H9 (cell line): Measurements from ENCODE around the gene TNKS1BP1. TPM values are rescaled to one million over a fixed set of nuclear protein-coding genes. Genes with fewer than 3 reads are reported as not detected.
A peak's percentile ranks its signal among the peaks of the same experiment; 100 is the strongest.

ENCODE experiments used
- DNase-seq: peaks from one replicate; pipeline ENCODE4 v3.0.0-alpha.2; 2017
- H2AFZ ChIP-seq: one replicate; pipeline ENCODE4 v1.6.1; 2013; ENCODE audit warnings: mild to moderate bottlenecking, low read length, control low read depth, moderate library complexity
- H2AK5ac ChIP-seq: 2 replicates; pipeline ENCODE4 v1.6.1; 2013; ENCODE audit warnings: low read length, control low read depth, mixed read lengths; ENCODE audit not compliant: insufficient read length
- H2BK120ac ChIP-seq: one replicate; pipeline ENCODE4 v1.6.1; 2013; ENCODE audit warnings: low read depth, mild to moderate bottlenecking, low read length, control low read depth, inconsistent platforms; ENCODE audit not compliant: poor library complexity, severe bottlenecking
- H2BK12ac ChIP-seq: 2 replicates; pipeline ENCODE4 v1.6.1; 2013; ENCODE audit warnings: low read length, control low read depth, mixed read lengths, low read depth; ENCODE audit not compliant: insufficient read length
- H2BK15ac ChIP-seq: 2 replicates; pipeline ENCODE4 v1.6.1; 2013; ENCODE audit warnings: low read depth, low read length, control low read depth
- H2BK20ac ChIP-seq: one replicate; pipeline ENCODE4 v1.6.1; 2013; ENCODE audit warnings: low read depth, mild to moderate bottlenecking, low read length, control low read depth, inconsistent platforms; ENCODE audit not compliant: poor library complexity, severe bottlenecking
- H2BK5ac ChIP-seq: 2 replicates; pipeline ENCODE4 v1.6.1; 2013; ENCODE audit warnings: low read length, control low read depth, mixed read lengths; ENCODE audit not compliant: insufficient read length
- H3K14ac ChIP-seq: 2 replicates; pipeline ENCODE4 v1.6.1; 2013; ENCODE audit warnings: low read length, control low read depth; ENCODE audit not compliant: insufficient read depth
- H3K18ac ChIP-seq: 2 replicates; pipeline ENCODE4 v1.6.1; 2013; ENCODE audit warnings: low read depth, mild to moderate bottlenecking, mixed read lengths, low read length, control low read depth; ENCODE audit not compliant: insufficient read length
- H3K23ac ChIP-seq: 2 replicates; pipeline ENCODE4 v1.6.1; 2013; ENCODE audit warnings: low read length, control low read depth, mixed read lengths, low read depth; ENCODE audit not compliant: insufficient read length
- H3K23me2 ChIP-seq: 2 replicates; pipeline ENCODE4 v1.6.1; 2013; ENCODE audit warnings: low read depth, mild to moderate bottlenecking, mixed read lengths, low read length, control low read depth; ENCODE audit not compliant: insufficient read length, poor library complexity, severe bottlenecking
- H3K27ac ChIP-seq: 2 replicates; pipeline ENCODE4 v1.5.1; 2013; ENCODE audit warnings: low read length, control low read depth, mixed read lengths, low read depth; ENCODE audit not compliant: insufficient read length
- H3K27me3 ChIP-seq: 2 replicates; pipeline ENCODE4 v1.6.1; 2013; ENCODE audit warnings: low read length, control low read depth, inconsistent platforms; ENCODE audit not compliant: insufficient read depth
- H3K4ac ChIP-seq: 2 replicates; pipeline ENCODE4 v1.6.1; 2013; ENCODE audit warnings: low read depth, mild to moderate bottlenecking, control low read depth, inconsistent platforms, low read length, moderate library complexity
- H3K4me1 ChIP-seq: 2 replicates; pipeline ENCODE4 v1.6.1; 2013; ENCODE audit warnings: low read length, control low read depth, inconsistent platforms; ENCODE audit not compliant: insufficient read depth
- H3K4me2 ChIP-seq: 2 replicates; pipeline ENCODE4 v1.6.1; 2013; ENCODE audit warnings: low read length, control low read depth, mixed read lengths; ENCODE audit not compliant: insufficient read length, insufficient read depth
- H3K56ac ChIP-seq: 2 replicates; pipeline ENCODE4 v1.6.1; 2013; ENCODE audit warnings: low read depth, mild to moderate bottlenecking, mixed read lengths, low read length, control low read depth; ENCODE audit not compliant: insufficient read length
- H3K79me1 ChIP-seq: 2 replicates; pipeline ENCODE4 v1.6.1; 2013; ENCODE audit warnings: low read depth, mild to moderate bottlenecking, moderate library complexity, low read length, control low read depth, inconsistent platforms; ENCODE audit not compliant: insufficient read depth, poor library complexity, severe bottlenecking
- H3K79me2 ChIP-seq: 2 replicates; pipeline ENCODE4 v1.6.1; 2013; ENCODE audit warnings: low read length, control low read depth, inconsistent platforms; ENCODE audit not compliant: insufficient read depth
- H3K9ac ChIP-seq: 2 replicates; pipeline ENCODE4 v1.6.1; 2013; ENCODE audit warnings: low read length, control low read depth, mixed read lengths; ENCODE audit not compliant: insufficient read length; ENCODE audit errors: extremely low read depth
- H3K9me3 ChIP-seq: one replicate; pipeline ENCODE4 v1.6.1; 2013; ENCODE audit warnings: low read depth, low read length, inconsistent platforms; ENCODE audit not compliant: control insufficient read depth
- H3T11ph ChIP-seq: one replicate; pipeline ENCODE4 v1.6.1; 2013; ENCODE audit warnings: mild to moderate bottlenecking, low read length, control low read depth, inconsistent platforms
- H4K20me1 ChIP-seq: one replicate; pipeline ENCODE4 v1.6.1; 2013; ENCODE audit not compliant: control insufficient read depth, insufficient read length, insufficient read depth
- H4K5ac ChIP-seq: 2 replicates; pipeline ENCODE4 v1.6.1; 2013; ENCODE audit warnings: low read depth, mild to moderate bottlenecking, mixed read lengths, low read length, control low read depth; ENCODE audit not compliant: insufficient read length
- H4K8ac ChIP-seq: replicated peaks from 2 replicates; pipeline ENCODE4 v1.6.1; 2013; ENCODE audit warnings: low read length, control low read depth, mixed read lengths, low read depth; ENCODE audit not compliant: insufficient read length
- H4K91ac ChIP-seq: 2 replicates; pipeline ENCODE4 v1.6.1; 2013; ENCODE audit warnings: low read depth, mild to moderate bottlenecking, moderate library complexity, mixed read lengths, low read length, control low read depth; ENCODE audit not compliant: insufficient read length
- H3K27ac Mint-ChIP-seq, 3 experiments: 2 replicates in 2 of 3; 3 replicates in 1 of 3; pipeline ENCODE4 v1.8.0; 2020 to 2021; ENCODE audit warnings: mixed read lengths in 3 of 3, mild to moderate bottlenecking in 1 of 3, moderate library complexity in 1 of 3
- H3K27me3 Mint-ChIP-seq: 2 replicates; pipeline ENCODE4 v1.8.0; 2021; ENCODE audit warnings: low read depth, mild to moderate bottlenecking, moderate library complexity, mixed read lengths
- H3K36me3 Mint-ChIP-seq, 3 experiments: 2 replicates in 2 of 3; 3 replicates in 1 of 3; pipeline ENCODE4 v1.8.0; 2020 to 2021; ENCODE audit warnings: low read depth in 3 of 3, mixed read lengths in 3 of 3; ENCODE audit not compliant: insufficient read depth in 1 of 3
- H3K4me1 Mint-ChIP-seq, 2 experiments: 2 replicates each; pipeline ENCODE4 v1.8.0; 2020; ENCODE audit warnings: mixed read lengths in 2 of 2
- H3K4me3 Mint-ChIP-seq, 2 experiments: 2 replicates in 1 of 2; 3 replicates in 1 of 2; pipeline ENCODE4 v1.8.0; 2020 to 2021; ENCODE audit warnings: mild to moderate bottlenecking in 2 of 2, mixed read lengths in 2 of 2, moderate library complexity in 1 of 2
- H3K9me3 Mint-ChIP-seq, 2 experiments: 2 replicates in 1 of 2; 3 replicates in 1 of 2; pipeline ENCODE4 v1.8.0; 2020; ENCODE audit warnings: mild to moderate bottlenecking in 2 of 2, mixed read lengths in 2 of 2, moderate library complexity in 1 of 2
- CTCF ChIP-seq: fragments of 200-600 bp; sonication (generic); conservative IDR thresholded peaks from 3 replicates; pipeline ENCODE4 v1.8.0; 2021; ENCODE audit warnings: antibody characterized with exemption, mild to moderate bottlenecking
- WGBS: extraction: QIAGEN DNeasy Blood & Tissue Kit; methylation state at CpG from one replicate; pipeline ENCODE4 v1.1.7; 2013; ENCODE audit warnings: missing lambda C conversion rate, low lambda C conversion rate, mixed read lengths; ENCODE audit not compliant: insufficient read length; ENCODE audit errors: extremely low coverage; 5-methylcytosine and 5-hydroxymethylcytosine counted together
- total RNA-seq: library from RNA; stranded (reverse); gene quantifications from 2 replicates; pipeline ENCODE4 v1.2.1, GENCODE V29; 2021

Gene TNKS1BP1
- total RNA-seq, 1 experiment from 2014 or later, result 130 TPM

- H3K79me1 ChIP-seq, result peaks cover 19% of the 10 kb centered on the region
- H2AFZ ChIP-seq, result no peak overlapping the region
- H3K4me2 ChIP-seq, result peak overlapping the region; percentile 57
- no peak overlapping the region for H3K23ac ChIP-seq
- H3K4ac ChIP-seq, result no peak overlapping the region
- no peak overlapping the region for H3K56ac ChIP-seq
- no peak overlapping the region for H2BK12ac ChIP-seq
- H3K79me2 ChIP-seq, result peaks cover 11% of the 10 kb centered on the region
- no peaks in the 10 kb centered on the region for H3K27me3 ChIP-seq
- H2BK120ac ChIP-seq, result no peak overlapping the region
- no peak overlapping the region for H3K9ac ChIP-seq
- peak; percentile 84 for DNase-seq
- WGBS, result no CpG with 5 or more reads among the region's 13 CpGs
- H3K9me3 ChIP-seq, result no peaks in the 10 kb centered on the region
- H3K18ac ChIP-seq, result peak overlapping the region; percentile 21
- H3K14ac ChIP-seq, result no peak overlapping the region
- H2BK20ac ChIP-seq, result no peak overlapping the region
- H3K4me1 ChIP-seq, result peaks cover 13% of the 10 kb centered on the region; the same call in 1 of the 2 replicates
- no peak overlapping the region for H2AK5ac ChIP-seq
- Mint-ChIP-seq H3K27ac (peak overlapping the region; percentile 77 to 92 (median 77); a peak in 5 of 7 replicates), H3K36me3 (peaks cover 35 to 48% (median 39%) of the 10 kb centered on the region in 3 experiments), H3K4me3 (peak overlapping the region; percentile 89 to 94), H3K9me3 (no peaks in the 10 kb centered on the region; a peak in 1 of 5 replicates), H3K27me3 (peaks cover 1% of the 10 kb centered on the region; the same call in 1 of the 2 replicates), H3K4me1 (peaks cover 45 to 46% of the 10 kb centered on the region in 2 experiments)
- TF ChIP-seq CTCF, result no peak
- no peak overlapping the region for H4K5ac ChIP-seq
- H4K91ac ChIP-seq, result no peak overlapping the region
- H3K27ac ChIP-seq, result no peak overlapping the region
- H3T11ph ChIP-seq, result no peak overlapping the region
- no peak overlapping the region for H2BK5ac ChIP-seq
- H3K23me2 ChIP-seq, result peaks cover 13% of the 10 kb centered on the region
- no peak overlapping the region for H4K8ac ChIP-seq
- H2BK15ac ChIP-seq, result no peak overlapping the region
- no peaks in the 10 kb centered on the region for H4K20me1 ChIP-seq
Measured at GRCh38 chr11:57322256-57323166, 2.2 kb downstream of the TNKS1BP1 start.
